Mucosa of gallbladder (tissue), 1 donor: ENCODE results near the gene TUT1. TPM values are rescaled to one million over a fixed set of nuclear protein-coding genes. Genes with fewer than 3 reads are reported as not detected.
"Not testable (repeated sequence)": the region's sequence is repeated elsewhere in the genome, so short reads cannot be mapped to it uniquely, and the experiment has no call there.

Experiments used
- DNase-seq: peaks from one replicate; pipeline ENCODE4 v3.0.0-alpha.2; 2020; ENCODE audit warnings: low spot score
- total RNA-seq: library from RNA; stranded (reverse); gene quantifications from one replicate; pipeline ENCODE4 v1.2.1, GENCODE V29; 2021
- donor health status: DM: no; HTN: no; CAD: no.

Gene TUT1
- total RNA-seq, 1 donor from 2014 or later: 26.2 TPM

GRCh38 chr11:62578541-62578940, 12.8 kb downstream of the TUT1 start:
- DNase-seq: no peak

GRCh38 chr11:62577046-62577714, 14.1 kb downstream of the TUT1 start:
- DNase-seq: no peak

- DNase-seq: no peak
These were observed 15.5 kb downstream of the TUT1 start for GRCh38 chr11:62575837-62576236.

- DNase-seq: no peak
These were observed 16.2 kb downstream of the TUT1 start for GRCh38 chr11:62575156-62575555.

GRCh38 chr11:62574363-62575071, 16.8 kb downstream of the TUT1 start:
- DNase-seq: no peak

GRCh38 chr11:62573592-62574362, 17.5 kb downstream of the TUT1 start, which contains the start of gene EEF1G:
EEF1G (minus strand) TSS chr11:62573891; CDS start chr11:62573842, 49 bp downstream.
- peak; percentile 100 for DNase-seq

- no peak for DNase-seq
These were observed 18.2 kb downstream of the TUT1 start for GRCh38 chr11:62573006-62573591.

GRCh38 chr11:62572431-62572830, 18.9 kb downstream of the TUT1 start:
- no peak for DNase-seq

- DNase-seq: not testable (repeated sequence)
These were observed 19.8 kb downstream of the TUT1 start for GRCh38 chr11:62571493-62571892.

- DNase-seq: not testable (repeated sequence)
These were observed 20.4 kb downstream of the TUT1 start for GRCh38 chr11:62570903-62571302.

GRCh38 chr11:62569611-62570010, 21.7 kb downstream of the TUT1 start:
- DNase-seq: no peak

GRCh38 chr11:62567018-62567633, 24.2 kb downstream of the TUT1 start:
- DNase-seq: no peak

- DNase-seq: no peak
These were observed 25.1 kb downstream of the TUT1 start for GRCh38 chr11:62566247-62566646.

- no peak for DNase-seq
These were observed 26.1 kb downstream of the TUT1 start for GRCh38 chr11:62565100-62565802.

- not testable (repeated sequence) for DNase-seq
These were observed 29.6 kb downstream of the TUT1 start for GRCh38 chr11:62561677-62562230.

GRCh38 chr11:62560566-62561103, 30.7 kb downstream of the TUT1 start:
- DNase-seq: peak; percentile 93

- DNase-seq: not testable (repeated sequence)
These were observed 31.7 kb downstream of the TUT1 start for GRCh38 chr11:62559626-62560025.

GRCh38 chr11:62559204-62559603, 32.1 kb downstream of the TUT1 start:
- DNase-seq: no peak

- no peak for DNase-seq
These were observed 32.7 kb downstream of the TUT1 start for GRCh38 chr11:62558669-62559068.

- no peak for DNase-seq
These were observed 34.3 kb downstream of the TUT1 start for GRCh38 chr11:62556875-62557631.
